Transverse colon (tissue), 4 donors: ENCODE data around the gene KRT1. TPM values are rescaled to one million over a fixed set of nuclear protein-coding genes. Genes with fewer than 3 reads are reported as not detected.

Experiments used
- DNase-seq: peaks from one replicate; pipeline ENCODE4 v3.0.0-alpha.2; 2019
- H3K27ac ChIP-seq, 4 donors: fragments of 200-600 bp; sonication (generic); 2 replicates each; pipeline ENCODE4 v1.5.1; 2016 to 2018; ENCODE audit warnings: inconsistent platforms in 4 of 4
- H3K27me3 ChIP-seq: fragments of 200-600 bp; sonication (generic); 2 replicates; pipeline ENCODE4 v1.5.1; 2017; ENCODE audit warnings: inconsistent platforms
- H3K36me3 ChIP-seq, 4 donors: fragments of 200-600 bp; sonication (generic); 2 replicates each; pipeline ENCODE4 v1.5.1; 2017 to 2019; ENCODE audit warnings: inconsistent platforms in 4 of 4
- H3K4me1 ChIP-seq, 4 donors: fragments of 200-600 bp; sonication (generic); 2 replicates each; pipeline ENCODE4 v1.5.1; 2017 to 2020; ENCODE audit warnings: inconsistent platforms in 4 of 4
- H3K4me3 ChIP-seq, 4 donors: fragments of 200-600 bp; sonication (generic); 1 replicate in 1 of 4; 2 replicates in 3 of 4; pipeline versions ENCODE4 v1.5.1 to v1.6.1; 2017 to 2019; ENCODE audit warnings: inconsistent platforms in 4 of 4
- H3K9me3 ChIP-seq, 2 donors: fragments of 200-600 bp; sonication (generic); 2 replicates each; pipeline ENCODE4 v1.5.1; 2017 to 2019; ENCODE audit warnings: inconsistent platforms in 2 of 2
- EP300 ChIP-seq: sonication (generic); formaldehyde crosslinking; IDR thresholded peaks from one replicate; pipeline ENCODE4 v1.6.1; 2017; ENCODE audit warnings: antibody characterized with exemption, low read depth
- POLR2A ChIP-seq: fragments of 450-650 bp; IDR thresholded peaks from one replicate; pipeline ENCODE4 v1.6.1; 2016; ENCODE audit warnings: antibody characterized with exemption, mild to moderate bottlenecking, moderate library complexity
- POLR2AphosphoS5 ChIP-seq, 3 donors: sonication (generic); formaldehyde crosslinking; IDR thresholded peaks; one replicate each; pipeline ENCODE4 v1.6.1; 2016; ENCODE audit warnings: antibody characterized with exemption in 3 of 3
- WGBS, 2 donors: methylation state at CpG; one replicate each; pipeline ENCODE4 v1.1.5; 2018; ENCODE audit warnings: low coverage in 1 of 2; 5-methylcytosine and 5-hydroxymethylcytosine counted together
- in situ Hi-C, 4 donors: fragments of 200-750 bp; cut with MboI; loops; one replicate each; pipeline versions ENCODE4 v1.15.0 to v1.15.1; 2017; ENCODE audit warnings: low sequenced_read_pairs in 3 of 4, low pct_ligation_motif_present in 1 of 4, low pct_unique_long_range_greater_than_20kb in 1 of 4
- intact Hi-C: fragments of 100-400 bp; cut with DNase I; formaldehyde crosslinking; loops from one replicate; pipeline ENCODE4 v1.15.1; 2023; ENCODE audit warnings: low total_unique reads
- total RNA-seq, 4 donors: library from RNA; depleted of rRNA; stranded (reverse); fragments of >200 nt; gene quantifications; one replicate each; pipeline ENCODE4 v1.1.0, GENCODE V29; 2016
- TF ChIP-seq, protein P1 (sequence below), 5 experiments: fragments of 200-600 bp in 3 of 5; fragments of 450-650 bp in 2 of 5; sonication (generic) in 3 of 5; IDR thresholded peaks; 1 replicate in 2 of 5; 2 replicates in 3 of 5; pipeline ENCODE4 v1.5.1; 2016 to 2017; ENCODE audit warnings: antibody characterized with exemption in 5 of 5, inconsistent platforms in 3 of 5, mild to moderate bottlenecking in 2 of 5, moderate library complexity in 1 of 5

The KRT1 gene
- total RNA-seq, 4 donors from 2014 or later: not detected

DNA sequence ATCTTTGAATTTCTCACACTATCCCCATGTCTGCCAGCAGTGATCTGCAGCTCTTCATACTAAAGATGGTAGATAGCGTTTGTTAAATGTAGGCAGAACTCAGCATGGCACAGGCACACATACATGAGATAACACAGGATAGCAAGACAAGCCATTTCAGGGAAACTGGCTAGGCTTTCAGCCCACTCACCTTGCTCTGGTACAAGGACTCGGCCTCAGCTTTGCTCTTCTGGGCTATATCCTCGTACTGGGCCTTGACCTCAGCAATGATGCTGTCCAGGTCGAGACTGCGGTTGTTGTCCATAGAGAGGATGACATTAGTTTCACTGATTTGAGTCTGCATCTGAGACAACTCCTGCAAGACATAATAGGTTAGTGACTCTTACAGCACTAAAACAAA lies 3.1 kb downstream of the KRT1 start:
- Histone ChIP-seq H3K4me3 (no peak overlapping the region), H3K27me3 (peaks cover 3% of the 10 kb centered on the region), H3K36me3 (no peaks in the 10 kb centered on the region), H3K4me1 (no peaks in the 10 kb centered on the region), H3K27ac (no peak overlapping the region), H3K9me3 (no peaks in the 10 kb centered on the region)
- intact Hi-C loops (no loop called here), in situ Hi-C loops (no loop called here)
- 80 to 88% methylated on average over 5 of the region's 5 CpGs for WGBS, 2 donors
- no peak for DNase-seq
- TF ChIP-seq POLR2AphosphoS5 (IDR thresholded peaks at IDR 0.05) (no peak), POLR2A (no peak), EP300 (no peak)
- TF ChIP-seq, protein P1, sequence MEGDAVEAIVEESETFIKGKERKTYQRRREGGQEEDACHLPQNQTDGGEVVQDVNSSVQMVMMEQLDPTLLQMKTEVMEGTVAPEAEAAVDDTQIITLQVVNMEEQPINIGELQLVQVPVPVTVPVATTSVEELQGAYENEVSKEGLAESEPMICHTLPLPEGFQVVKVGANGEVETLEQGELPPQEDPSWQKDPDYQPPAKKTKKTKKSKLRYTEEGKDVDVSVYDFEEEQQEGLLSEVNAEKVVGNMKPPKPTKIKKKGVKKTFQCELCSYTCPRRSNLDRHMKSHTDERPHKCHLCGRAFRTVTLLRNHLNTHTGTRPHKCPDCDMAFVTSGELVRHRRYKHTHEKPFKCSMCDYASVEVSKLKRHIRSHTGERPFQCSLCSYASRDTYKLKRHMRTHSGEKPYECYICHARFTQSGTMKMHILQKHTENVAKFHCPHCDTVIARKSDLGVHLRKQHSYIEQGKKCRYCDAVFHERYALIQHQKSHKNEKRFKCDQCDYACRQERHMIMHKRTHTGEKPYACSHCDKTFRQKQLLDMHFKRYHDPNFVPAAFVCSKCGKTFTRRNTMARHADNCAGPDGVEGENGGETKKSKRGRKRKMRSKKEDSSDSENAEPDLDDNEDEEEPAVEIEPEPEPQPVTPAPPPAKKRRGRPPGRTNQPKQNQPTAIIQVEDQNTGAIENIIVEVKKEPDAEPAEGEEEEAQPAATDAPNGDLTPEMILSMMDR (IDR thresholded peaks at IDR 0.05): no peak

DNA sequence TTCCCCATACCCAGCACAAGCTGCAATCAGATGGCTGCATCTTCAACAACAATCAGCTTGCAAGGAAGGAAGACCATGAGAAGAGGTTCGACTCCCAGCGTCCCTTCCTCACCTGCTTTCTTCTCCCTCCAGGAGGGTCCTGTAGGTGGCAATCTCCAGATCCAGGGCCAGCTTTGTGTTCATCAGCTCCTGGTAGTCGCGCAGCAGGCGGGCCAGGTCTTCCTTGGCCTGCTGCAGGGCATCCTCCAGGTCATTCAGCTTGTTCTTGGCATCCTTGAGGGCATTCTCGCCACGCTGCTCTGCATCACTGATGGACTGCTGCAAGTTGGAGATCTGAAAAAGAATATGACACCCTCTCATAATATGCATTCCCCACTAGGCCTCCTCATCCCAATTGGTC lies 4.0 kb downstream of the KRT1 start:
- WGBS, 2 donors: 76 to 85% methylated on average over 4 to 7 of the region's 7 CpGs
- no peaks in the 10 kb centered on the region for H3K4me1 ChIP-seq
- no peak for DNase-seq
- in situ Hi-C loops: no loop called here
- H3K4me3 ChIP-seq: no peak overlapping the region
- H3K27me3 ChIP-seq: peaks cover 3% of the 10 kb centered on the region
- H3K27ac ChIP-seq: no peak overlapping the region
- no peak for TF ChIP-seq POLR2AphosphoS5 (IDR thresholded peaks at IDR 0.05)
- TF ChIP-seq, protein P1 (IDR thresholded peaks at IDR 0.05): no peak
- no peak for TF ChIP-seq EP300
- TF ChIP-seq POLR2A: no peak
- H3K9me3 ChIP-seq: no peaks in the 10 kb centered on the region
- intact Hi-C loops: no loop called here
- H3K36me3 ChIP-seq: no peaks in the 10 kb centered on the region

DNA sequence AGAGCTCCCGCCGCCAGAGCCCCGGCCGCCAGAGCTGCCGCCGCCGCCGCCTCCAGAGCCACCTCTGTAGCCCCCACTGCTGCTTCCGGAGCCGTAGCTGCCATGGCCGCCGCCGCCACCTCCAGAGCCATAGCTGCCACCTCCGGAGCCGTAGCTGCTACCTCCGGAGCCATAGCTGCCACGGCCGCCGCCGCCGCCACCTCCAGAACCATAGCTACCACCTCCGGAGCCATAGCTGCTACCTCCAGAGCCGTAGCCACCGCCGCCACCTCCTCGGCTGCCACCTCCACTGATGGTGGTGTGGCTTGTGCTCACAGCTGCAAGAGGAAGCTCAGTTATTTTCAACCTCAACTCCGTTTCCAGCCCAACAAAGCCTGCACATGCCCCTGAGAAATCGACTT lies 4.9 kb downstream of the KRT1 start:
- TF ChIP-seq, protein P1 (IDR thresholded peaks at IDR 0.05): no peak
- TF ChIP-seq POLR2A (no peak), EP300 (no peak), POLR2AphosphoS5 (IDR thresholded peaks at IDR 0.05) (no peak)
- 97% methylated on average over 28 of the region's 28 CpGs; no CpG with 5 or more reads in 1 of the 2 donors for WGBS, 2 donors
- no peaks in the 10 kb centered on the region for H3K4me1 ChIP-seq
- no peaks in the 10 kb centered on the region for H3K9me3 ChIP-seq
- DNase-seq: no peak
- no peak overlapping the region for H3K27ac ChIP-seq
- H3K27me3 ChIP-seq: peaks cover 3% of the 10 kb centered on the region
- in situ Hi-C loops: no loop called here
- H3K4me3 ChIP-seq: no peak overlapping the region
- H3K36me3 ChIP-seq: no peaks in the 10 kb centered on the region
- intact Hi-C loops: no loop called here

DNA sequence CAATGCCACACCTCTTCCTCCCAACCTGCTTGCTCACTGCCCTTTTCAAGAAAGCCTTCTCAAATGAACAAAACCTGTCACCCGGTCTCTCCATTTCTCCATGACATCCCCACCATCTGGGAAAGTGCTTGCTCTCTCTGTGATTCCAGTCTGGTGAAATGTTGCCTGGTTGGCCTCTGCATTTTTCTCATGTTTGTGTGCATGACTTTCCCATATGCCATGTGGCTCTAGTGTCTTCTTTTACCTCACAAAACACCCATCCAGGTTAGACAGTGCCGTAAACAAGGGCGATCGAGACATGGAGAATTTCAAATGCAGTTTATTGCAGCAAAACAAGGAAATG lies 5.8 kb downstream of the KRT1 start:
- WGBS, 2 donors: 84 to 89% methylated on average over 4 of the region's 4 CpGs
- Histone ChIP-seq H3K36me3 (no peaks in the 10 kb centered on the region), H3K4me1 (no peaks in the 10 kb centered on the region), H3K4me3 (no peak overlapping the region), H3K27me3 (peaks cover 3% of the 10 kb centered on the region), H3K27ac (no peak overlapping the region), H3K9me3 (no peaks in the 10 kb centered on the region)
- intact Hi-C loops (no loop called here), in situ Hi-C loops (no loop called here)
- DNase-seq: no peak
- no peak for TF ChIP-seq POLR2AphosphoS5 (IDR thresholded peaks at IDR 0.05)
- TF ChIP-seq EP300: no peak
- TF ChIP-seq, protein P1 (IDR thresholded peaks at IDR 0.05): no peak
- no peak for TF ChIP-seq POLR2A
